Measurements from ENCODE around the gene CRYGB.

- TF ChIP-seq, protein P1, sequence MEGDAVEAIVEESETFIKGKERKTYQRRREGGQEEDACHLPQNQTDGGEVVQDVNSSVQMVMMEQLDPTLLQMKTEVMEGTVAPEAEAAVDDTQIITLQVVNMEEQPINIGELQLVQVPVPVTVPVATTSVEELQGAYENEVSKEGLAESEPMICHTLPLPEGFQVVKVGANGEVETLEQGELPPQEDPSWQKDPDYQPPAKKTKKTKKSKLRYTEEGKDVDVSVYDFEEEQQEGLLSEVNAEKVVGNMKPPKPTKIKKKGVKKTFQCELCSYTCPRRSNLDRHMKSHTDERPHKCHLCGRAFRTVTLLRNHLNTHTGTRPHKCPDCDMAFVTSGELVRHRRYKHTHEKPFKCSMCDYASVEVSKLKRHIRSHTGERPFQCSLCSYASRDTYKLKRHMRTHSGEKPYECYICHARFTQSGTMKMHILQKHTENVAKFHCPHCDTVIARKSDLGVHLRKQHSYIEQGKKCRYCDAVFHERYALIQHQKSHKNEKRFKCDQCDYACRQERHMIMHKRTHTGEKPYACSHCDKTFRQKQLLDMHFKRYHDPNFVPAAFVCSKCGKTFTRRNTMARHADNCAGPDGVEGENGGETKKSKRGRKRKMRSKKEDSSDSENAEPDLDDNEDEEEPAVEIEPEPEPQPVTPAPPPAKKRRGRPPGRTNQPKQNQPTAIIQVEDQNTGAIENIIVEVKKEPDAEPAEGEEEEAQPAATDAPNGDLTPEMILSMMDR (IDR thresholded peaks at IDR 0.05 in 2 of 3, conservative IDR thresholded peaks at IDR 0.05 in 1 of 3; ENCODE audit: borderline replicate concordance in 1 of 3, insufficient read depth in 1 of 3, low read depth in 2 of 3, low read length in 2 of 3) = no peak
- TF ChIP-seq EZH2 (IDR thresholded peaks at IDR 0.05) = no peak
- no peak for TF ChIP-seq ZBTB33 (IDR thresholded peaks at IDR 0.05; ENCODE audit: extremely low read depth, insufficient replicate concordance, low read length)
- TF ChIP-seq SRF (IDR thresholded peaks at IDR 0.05; ENCODE audit: low read depth) = no peak
- no peak for TF ChIP-seq RAD21 (IDR thresholded peaks at IDR 0.05; ENCODE audit: low read depth)
- TF ChIP-seq ZNF274 (IDR thresholded peaks at IDR 0.05; ENCODE audit: low read depth, low read length) = no peak
- TF ChIP-seq, protein P2, sequence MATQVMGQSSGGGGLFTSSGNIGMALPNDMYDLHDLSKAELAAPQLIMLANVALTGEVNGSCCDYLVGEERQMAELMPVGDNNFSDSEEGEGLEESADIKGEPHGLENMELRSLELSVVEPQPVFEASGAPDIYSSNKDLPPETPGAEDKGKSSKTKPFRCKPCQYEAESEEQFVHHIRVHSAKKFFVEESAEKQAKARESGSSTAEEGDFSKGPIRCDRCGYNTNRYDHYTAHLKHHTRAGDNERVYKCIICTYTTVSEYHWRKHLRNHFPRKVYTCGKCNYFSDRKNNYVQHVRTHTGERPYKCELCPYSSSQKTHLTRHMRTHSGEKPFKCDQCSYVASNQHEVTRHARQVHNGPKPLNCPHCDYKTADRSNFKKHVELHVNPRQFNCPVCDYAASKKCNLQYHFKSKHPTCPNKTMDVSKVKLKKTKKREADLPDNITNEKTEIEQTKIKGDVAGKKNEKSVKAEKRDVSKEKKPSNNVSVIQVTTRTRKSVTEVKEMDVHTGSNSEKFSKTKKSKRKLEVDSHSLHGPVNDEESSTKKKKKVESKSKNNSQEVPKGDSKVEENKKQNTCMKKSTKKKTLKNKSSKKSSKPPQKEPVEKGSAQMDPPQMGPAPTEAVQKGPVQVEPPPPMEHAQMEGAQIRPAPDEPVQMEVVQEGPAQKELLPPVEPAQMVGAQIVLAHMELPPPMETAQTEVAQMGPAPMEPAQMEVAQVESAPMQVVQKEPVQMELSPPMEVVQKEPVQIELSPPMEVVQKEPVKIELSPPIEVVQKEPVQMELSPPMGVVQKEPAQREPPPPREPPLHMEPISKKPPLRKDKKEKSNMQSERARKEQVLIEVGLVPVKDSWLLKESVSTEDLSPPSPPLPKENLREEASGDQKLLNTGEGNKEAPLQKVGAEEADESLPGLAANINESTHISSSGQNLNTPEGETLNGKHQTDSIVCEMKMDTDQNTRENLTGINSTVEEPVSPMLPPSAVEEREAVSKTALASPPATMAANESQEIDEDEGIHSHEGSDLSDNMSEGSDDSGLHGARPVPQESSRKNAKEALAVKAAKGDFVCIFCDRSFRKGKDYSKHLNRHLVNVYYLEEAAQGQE (IDR thresholded peaks at IDR 0.05; ENCODE audit: low read depth) = no peak
- no peak for TF ChIP-seq POLR2A (IDR thresholded peaks at IDR 0.05; ENCODE audit: borderline replicate concordance, extremely low read depth, insufficient read depth, insufficient read length)
- TF ChIP-seq POLR2AphosphoS5 (IDR thresholded peaks at IDR 0.05; ENCODE audit: low read depth, low read length) = no peak
Measured at GRCh38 chr2:208150094-208150493, 4.1 kb upstream of the CRYGB start.
